GM12874 (cell line): ENCODE results near the gene PNMT.

Experiments
- CTCF ChIP-seq: IDR thresholded peaks from 2 replicates; pipeline ENCODE4 v1.5.1; 2011; ENCODE audit warnings: low read depth, mild to moderate bottlenecking, control low read depth, low read length, moderate library complexity; ENCODE audit not compliant: insufficient read depth

Gene PNMT

DNA sequence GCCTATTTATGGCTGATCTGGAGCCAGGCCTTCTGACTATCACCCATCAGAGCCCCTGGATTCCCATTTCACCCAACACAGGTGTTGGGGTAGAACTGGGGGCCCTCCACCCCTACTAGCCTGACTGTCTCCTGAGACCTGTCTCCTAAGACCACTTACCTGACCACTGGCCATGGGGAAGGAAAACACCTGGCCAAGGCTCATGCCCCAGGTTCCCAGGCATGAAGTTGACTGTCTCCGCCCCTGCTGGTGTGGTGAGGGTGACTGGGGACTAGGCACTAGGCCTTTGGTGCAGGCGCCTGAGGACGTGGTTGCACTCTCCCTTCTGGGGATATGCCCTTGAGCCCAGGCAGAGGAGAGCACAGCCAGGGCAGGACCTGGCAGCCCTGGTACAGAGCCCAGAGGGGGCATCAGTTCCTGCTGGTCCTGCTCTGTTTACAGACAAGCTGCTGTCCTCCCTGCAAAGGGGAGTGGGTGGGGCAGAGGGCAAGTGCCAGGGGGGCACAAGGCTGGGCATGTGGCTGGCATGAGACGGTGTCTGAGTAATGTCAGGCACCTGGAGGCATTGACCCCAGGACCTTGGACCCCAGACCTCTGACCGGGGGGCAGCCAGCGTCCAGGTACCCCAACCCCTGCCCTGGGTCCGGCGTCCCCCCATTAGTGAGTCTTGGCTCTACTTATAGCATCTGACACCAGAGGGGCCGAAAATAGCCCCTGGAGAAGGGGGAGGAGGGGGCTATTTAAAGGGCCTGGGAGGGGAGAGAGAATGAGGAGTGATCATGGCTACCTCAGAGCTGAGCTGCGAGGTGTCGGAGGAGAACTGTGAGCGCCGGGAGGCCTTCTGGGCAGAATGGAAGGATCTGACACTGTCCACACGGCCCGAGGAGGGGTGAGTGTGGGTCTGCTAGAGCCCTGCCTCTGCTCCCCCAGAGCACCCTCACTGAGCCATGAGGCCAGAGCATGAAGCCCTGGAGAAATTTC, 3.4 kb upstream of the PNMT start, which contains the start of gene TCAP:
TSS of gene TCAP (plus strand) at position 769 of the 981 bp plus-strand sequence. CDS start at position 780, 11 bp downstream.
- TF ChIP-seq CTCF = no peak

DNA sequence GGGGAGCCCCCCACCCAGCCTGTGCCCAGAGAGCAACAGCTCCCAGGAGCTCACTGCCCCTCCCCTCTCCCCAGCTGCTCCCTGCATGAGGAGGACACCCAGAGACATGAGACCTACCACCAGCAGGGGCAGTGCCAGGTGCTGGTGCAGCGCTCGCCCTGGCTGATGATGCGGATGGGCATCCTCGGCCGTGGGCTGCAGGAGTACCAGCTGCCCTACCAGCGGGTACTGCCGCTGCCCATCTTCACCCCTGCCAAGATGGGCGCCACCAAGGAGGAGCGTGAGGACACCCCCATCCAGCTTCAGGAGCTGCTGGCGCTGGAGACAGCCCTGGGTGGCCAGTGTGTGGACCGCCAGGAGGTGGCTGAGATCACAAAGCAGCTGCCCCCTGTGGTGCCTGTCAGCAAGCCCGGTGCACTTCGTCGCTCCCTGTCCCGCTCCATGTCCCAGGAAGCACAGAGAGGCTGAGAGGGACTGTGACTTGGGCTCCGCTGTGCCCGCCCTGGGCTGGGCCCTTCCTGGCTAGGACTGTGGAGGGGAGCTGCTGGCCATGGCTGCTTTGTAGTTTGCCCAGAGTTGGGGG, 2.5 kb upstream of the PNMT start:
- 0 out of 2 replicates have a peak, but pooled peaks have one; percentile 7 for TF ChIP-seq CTCF

DNA sequence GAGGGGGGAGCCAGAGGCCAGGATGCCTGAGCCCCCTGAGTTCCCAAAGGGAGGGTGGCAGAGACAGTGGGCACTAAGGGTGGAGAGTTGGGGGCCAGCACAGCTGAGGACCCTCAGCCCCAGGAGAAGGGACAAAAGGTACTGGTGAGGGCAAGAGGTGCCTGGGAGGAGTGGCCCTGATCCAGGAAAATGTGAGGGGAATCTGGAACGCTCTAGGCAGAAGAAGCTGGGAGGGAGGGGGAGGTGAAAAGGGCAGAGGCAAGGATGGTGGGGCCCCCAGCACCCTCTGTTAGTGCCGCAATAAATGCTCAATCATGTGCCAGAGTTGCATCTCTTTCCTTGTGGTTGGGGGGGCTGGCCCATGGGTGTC, 2.0 kb upstream of the PNMT start:
- TF ChIP-seq CTCF = no peak

- no peak for TF ChIP-seq CTCF
Measured at GRCh38 chr17:39666601-39667261, 1.5 kb upstream of the PNMT start.

GRCh38 chr17:39667262-39667944, 850 bp upstream of the PNMT start:
- no peak for TF ChIP-seq CTCF

DNA sequence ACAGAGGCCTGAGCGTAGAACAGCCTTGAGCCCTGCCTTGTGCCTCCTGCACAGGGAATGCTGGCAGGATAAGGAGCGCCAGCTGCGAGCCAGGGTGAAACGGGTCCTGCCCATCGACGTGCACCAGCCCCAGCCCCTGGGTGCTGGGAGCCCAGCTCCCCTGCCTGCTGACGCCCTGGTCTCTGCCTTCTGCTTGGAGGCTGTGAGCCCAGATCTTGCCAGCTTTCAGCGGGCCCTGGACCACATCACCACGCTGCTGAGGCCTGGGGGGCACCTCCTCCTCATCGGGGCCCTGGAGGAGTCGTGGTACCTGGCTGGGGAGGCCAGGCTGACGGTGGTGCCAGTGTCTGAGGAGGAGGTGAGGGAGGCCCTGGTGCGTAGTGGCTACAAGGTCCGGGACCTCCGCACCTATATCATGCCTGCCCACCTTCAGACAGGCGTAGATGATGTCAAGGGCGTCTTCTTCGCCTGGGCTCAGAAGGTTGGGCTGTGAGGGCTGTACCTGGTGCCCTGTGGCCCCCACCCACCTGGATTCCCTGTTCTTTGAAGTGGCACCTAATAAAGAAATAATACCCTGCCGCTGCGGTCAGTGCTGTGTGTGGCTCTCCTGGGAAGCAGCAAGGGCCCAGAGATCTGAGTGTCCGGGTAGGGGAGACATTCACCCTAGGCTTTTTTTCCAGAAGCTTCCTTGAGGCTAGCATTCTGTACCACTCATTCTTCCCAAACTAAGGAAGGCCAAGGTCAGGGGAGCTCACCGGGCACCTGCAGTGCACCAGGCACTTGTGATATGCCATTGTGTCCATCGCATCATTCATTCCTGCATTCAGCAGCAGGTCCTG, 1.9 kb downstream of the PNMT start:
- no peak for TF ChIP-seq CTCF
